SW480 (cell line): ENCODE results near the gene SH3D19.

Experiments
- DNase-seq: peaks from one replicate; pipeline ENCODE4 v3.0.0-alpha.2; 2016; ENCODE audit warnings: low spot score

Gene SH3D19, protein sequence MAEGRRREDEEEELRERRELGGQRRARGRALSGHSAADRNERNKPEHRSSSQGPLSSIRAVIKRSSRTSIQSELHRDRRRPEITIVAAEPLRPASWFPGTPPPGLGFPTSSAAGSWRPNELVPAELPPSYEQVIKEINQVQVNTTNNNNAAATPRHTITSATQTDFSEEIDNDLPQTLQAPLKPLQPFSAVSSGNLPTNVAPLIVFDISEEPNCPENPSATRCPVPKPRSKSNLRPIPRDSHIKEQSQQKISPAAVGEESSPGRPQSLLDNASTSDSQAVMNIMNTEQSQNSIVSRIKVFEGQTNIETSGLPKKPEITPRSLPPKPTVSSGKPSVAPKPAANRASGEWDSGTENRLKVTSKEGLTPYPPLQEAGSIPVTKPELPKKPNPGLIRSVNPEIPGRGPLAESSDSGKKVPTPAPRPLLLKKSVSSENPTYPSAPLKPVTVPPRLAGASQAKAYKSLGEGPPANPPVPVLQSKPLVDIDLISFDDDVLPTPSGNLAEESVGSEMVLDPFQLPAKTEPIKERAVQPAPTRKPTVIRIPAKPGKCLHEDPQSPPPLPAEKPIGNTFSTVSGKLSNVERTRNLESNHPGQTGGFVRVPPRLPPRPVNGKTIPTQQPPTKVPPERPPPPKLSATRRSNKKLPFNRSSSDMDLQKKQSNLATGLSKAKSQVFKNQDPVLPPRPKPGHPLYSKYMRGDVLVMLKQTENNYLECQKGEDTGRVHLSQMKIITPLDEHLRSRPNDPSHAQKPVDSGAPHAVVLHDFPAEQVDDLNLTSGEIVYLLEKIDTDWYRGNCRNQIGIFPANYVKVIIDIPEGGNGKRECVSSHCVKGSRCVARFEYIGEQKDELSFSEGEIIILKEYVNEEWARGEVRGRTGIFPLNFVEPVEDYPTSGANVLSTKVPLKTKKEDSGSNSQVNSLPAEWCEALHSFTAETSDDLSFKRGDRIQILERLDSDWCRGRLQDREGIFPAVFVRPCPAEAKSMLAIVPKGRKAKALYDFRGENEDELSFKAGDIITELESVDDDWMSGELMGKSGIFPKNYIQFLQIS

DNA sequence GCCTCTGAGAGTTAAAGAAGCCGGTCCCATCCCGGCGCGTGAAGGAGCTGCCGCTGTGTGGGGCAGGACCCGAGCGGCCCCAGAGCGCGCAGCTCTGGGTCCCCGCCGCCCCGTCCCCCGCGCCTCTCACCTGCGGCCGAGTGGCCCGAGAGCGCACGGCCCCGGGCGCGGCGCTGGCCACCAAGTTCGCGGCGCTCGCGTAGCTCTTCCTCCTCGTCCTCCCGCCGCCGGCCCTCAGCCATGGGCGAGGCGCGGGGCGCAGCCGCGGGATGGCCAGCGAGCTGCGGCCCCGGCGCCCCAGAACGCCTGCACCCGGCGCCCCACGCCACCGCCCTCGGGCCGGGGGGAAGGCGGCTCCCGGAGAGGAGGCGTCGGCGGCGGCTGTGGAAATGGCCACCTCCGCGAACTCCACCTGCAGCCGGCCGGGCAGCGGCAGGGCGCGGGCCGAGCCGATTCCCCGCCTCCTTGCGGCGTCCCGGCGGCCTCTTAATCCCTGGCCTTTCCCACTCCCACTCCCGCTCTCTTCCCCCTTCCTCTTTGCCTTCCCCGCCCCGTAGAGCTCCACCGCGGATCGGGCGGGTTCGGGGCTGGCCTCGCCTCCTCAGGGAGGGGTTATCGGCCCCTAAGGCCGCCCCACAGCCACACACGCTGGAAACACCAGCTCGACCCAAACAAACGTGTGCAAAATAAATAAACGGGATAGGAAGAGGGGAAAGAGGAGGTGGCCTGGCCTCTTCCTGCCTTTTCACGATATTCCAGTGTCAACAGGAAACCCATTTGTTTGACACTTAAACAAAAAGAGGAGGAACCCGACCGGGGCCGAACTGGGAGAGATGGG lies at the start of gene SH3D19:
Gene SH3D19 (minus strand): TSS at position 495 of the 838 bp plus-strand sequence. CDS start 253 bp downstream, at position 242.
- peak; percentile 74 for DNase-seq

DNA sequence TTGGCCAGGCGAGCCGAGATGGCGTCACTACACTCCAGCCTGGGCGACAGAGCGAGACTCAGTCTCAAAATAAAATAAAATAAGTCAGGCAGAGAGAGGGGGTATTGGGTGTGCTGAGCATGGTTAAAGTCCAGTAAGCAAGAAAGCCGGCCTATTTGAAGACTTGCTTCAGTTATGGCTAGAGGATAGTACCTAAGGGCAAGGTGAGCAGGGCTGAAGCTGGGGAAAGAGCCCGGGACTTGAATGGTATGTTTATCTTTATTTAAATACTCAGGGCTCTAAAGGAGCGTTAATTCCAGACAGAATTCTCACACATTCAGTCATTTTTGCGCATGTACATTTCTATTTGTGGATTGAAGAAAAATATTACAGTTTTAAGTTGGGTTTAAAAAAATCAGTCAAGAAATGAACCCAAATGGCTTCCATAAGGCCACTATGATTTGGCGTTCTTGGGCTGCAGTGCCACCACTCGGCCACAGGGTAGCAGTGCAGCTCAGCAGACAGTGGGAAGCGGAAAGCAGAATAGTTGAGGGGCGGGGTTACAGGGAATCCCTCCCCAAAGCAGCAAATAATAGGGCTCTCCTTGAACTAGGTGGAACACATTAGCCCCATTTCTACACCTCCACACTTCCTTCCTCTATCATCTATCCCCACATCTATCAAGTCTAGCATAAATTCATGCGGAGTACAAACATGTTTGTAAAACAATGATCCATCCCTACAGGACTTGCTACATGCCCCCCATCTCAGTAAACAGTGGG lies 37.2 kb upstream of the SH3D19 start:
- peak; percentile 78 for DNase-seq

DNA sequence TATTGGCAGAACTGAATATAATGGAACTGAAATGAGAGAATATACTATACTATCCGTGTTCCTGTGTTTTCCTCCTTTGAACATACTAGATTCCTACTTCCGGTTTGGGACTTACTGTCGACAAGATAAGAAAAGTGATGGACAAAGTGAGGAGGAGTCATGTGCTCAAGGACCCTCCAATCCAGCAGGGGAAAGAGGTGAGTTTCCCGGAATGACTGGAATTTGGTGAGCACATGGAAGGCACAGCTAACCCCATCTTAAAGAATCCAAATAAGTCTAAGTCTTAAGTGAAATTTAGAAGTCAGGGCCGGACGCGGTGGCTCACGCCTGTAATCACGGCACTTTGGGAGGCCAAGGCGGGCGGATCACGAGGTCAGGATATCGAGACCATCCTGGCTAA lies 36.6 kb upstream of the SH3D19 start:
- no peak for DNase-seq

DNA sequence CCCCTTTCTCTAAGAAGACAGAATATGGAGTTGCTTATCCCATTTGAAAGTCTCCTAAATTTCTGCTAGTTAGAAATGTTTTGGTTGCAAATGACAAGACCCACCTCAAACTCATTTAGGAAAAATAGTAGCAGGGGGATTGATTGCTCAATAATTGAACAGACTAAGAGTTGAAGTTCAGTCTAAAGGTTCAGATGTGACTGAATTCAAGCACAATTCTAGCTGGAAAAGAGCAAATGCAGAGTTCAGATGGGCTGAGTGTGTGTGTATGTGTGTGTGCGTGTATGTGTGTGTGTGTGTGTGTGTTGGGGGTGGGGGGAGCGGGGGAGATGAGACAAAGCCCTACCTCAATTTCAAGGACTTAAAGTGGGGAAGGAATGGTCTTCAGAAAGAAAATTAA lies 35.7 kb upstream of the SH3D19 start:
- DNase-seq, result no peak

DNA sequence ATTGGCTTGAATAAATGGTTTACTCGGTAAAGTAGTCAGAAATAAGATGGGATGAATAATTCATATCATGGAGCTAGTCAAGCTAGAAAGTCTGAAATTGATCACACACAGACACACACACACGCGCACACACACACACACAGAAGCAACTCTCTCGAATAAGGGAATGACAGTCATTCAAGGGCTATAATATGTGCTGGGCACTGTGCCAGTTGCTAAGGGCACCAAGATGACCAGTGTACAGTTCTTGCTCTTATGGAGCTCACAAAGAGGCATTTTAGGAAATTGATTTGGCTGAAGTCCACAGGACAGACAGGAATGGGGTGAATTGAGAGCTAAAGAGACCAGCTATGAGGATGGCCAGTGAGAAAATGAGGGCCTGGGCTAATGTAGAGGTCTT lies 34.2 kb upstream of the SH3D19 start:
- no peak for DNase-seq

DNA sequence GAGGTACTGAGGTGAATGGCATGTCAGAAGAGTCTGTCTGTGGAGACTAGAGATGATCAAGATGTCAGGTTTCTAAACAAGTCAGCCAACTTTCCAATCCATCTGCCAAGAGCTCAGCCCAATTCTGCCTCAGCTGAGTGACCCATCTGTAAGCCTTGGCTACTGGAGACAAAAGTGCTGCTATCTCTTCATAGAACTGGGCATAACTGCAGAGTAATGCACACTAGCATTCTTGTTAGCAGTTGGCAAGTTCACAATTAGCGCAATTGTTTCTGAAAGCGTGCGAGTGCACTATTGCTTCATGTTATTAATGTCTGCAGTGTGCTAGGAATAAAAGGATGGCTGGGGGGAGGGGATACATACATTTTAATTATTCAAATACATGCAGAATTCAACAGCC lies 32.9 kb upstream of the SH3D19 start:
- no peak for DNase-seq

DNA sequence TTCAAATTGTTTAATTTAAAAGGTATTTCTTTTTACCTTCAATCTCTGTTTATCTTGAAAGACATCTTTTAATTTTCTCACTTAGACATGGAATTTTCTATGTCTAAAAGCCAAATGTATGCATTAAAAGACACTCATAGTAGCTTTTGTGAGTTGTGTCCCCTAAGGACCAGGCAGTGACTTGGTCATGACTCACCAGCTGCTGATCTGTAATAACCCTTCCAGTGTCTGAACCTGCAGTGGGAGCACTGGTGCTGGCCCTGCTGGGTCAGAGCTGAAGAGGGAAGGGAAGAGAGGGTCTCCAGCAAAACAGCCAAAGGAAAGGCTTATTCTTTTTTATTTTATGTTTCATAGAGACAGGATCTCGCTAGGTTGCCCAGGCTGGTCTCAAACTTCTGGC lies 31.1 kb upstream of the SH3D19 start:
- DNase-seq, result peak; percentile 22

DNA sequence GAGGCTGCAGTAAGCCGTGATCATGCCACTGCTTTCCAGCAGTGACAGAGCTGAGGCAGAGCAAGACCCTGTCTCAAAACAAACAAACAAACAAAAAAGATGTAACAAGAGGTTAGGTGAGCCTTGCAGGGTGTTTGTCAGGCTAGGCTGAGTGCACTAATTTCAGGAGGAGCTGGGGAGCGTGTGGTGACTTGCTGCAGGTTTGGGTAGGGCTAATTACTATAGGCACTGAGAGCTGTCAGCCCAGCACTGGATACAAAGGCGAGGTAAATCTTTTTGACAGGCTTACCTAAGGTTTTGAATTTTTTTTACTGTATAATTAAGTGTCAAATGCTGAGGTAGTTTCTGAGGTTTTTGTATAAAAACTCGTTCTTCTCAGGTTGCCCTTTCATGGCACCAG lies 29.8 kb upstream of the SH3D19 start:
- DNase-seq, result no peak

DNA sequence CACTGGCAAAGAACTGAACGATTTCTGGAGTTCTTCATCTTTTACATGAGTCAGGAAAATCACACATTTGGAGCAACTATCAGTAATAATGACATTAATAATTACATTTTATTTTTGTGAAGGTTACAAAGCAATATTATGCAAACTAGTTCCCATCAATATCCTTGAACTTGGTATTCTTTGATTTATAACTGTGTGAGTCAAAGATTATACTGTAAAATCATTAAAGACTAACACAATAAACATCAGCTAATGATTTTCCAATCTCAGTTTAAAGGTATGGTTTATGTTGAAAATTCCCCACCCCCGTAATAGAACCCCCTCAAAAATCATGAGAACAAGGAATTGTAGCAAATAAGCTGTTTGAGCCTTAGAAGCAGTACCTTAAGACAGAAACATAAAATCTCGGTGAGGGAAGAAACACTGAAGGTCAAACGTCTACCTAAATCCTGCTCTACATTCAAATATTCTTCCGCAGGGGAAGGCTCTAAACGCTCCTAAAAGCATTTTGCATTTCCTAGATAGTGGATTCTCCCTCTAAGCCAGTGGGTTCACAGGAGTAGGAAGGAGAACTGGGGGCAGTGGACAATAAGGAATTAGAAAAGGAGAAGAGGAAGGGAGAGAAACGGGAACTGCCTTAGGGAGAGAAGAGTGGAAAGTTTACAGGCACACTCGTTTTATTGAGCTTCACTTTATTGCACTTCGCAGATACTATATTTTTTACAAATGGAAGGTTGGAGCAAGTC lies 22.3 kb upstream of the SH3D19 start:
- DNase-seq, result no peak

DNA sequence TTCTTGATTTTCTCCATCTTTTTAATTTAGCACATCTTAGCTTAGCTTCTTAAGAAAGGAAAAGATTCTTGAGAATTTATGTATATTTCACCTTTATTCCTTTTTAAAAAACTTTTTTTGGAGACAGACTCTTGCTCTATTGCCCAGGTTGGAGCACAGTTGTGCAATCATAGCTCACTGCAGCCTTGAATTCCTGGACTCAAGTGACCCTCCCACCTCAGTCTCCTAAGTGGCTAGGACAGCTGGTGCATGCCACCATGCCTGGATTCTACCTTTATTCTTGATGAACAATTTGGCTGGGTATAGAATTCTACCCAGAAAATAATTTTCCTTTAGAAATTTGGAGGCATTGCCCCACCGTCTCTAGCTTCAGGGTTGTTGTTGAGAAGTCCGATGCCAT lies 19.5 kb upstream of the SH3D19 start:
- no peak for DNase-seq

DNA sequence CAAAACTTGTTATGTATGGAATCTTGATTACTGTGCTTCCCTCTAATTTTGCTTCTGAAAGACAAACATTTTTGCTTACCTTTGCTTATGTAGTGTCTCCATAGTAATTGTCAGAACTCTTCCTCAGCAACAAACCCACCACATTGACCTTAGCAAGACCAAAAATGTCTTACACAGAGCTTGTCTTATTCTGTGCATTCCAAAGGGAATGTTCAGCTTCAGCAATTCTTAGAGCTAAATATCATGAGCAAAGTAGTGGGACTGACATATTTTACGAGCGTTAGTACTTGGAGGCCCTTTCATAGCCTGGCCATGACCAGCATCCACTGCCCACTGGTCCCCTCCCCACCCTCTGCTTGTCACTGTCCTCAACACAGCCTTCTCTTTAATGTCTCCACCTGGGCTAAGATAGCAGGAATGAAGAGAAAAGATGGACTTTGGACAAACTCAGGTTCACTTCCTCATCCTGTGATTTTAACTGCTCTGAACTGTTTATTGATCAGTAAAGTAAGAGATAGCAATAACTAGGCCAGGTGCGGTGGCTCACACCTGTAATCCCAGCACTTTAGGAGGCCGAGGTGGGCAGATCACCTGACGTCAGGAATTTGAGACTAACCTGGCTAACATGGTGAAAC lies 15.5 kb upstream of the SH3D19 start:
- no peak for DNase-seq

DNA sequence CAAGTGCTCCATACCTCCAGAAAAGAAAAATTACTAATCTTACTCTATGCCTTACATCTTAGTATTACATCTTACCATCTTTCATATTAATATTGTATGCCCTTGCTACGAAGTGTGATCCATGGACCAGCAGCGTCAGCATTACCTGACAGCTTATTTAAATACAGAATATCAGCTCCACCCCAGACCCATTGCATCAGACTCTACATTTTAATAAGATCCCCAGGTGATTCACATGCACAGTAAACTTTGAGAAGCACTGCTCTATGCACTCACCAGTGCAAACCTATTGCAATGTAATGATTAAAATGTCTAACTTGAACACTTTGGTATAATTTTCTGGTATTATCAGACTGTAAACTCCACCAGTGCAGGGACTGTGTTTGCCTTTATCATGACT lies 14.1 kb upstream of the SH3D19 start:
- no peak for DNase-seq

DNA sequence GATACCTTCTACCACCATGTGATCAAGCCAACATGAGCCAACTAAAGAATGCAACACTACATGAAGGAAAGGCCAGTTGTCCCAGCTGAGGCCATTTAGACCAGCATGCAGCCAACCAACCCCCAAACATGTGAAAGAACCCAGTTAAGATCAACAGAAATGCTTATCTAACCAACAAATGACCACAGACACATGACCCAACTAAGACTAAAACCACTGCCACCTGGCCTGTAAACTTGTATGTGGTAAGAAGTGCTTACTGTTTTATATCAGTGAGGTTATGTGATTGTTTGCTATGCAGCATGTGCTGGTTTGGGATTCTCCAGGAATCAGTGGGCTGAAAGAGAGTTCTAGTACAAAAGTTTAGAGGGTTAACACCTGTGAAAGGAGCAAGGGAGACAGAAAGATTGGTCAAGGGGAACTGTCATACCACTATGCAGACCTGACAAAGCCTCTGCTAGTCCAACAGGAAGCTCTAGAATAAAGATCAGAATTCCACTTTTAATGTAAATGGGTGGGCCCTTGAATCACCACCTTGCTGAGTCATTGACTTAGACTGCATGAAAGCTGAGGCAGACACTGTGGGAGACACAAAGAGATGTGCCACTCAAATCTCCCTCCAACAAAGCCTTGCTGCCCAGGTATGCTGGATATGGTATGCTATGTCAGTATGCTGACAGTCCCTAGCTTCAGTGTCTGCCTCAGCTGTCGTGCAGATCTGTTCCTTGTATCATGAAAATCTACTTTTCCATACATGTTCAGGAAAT lies 6.1 kb upstream of the SH3D19 start:
- DNase-seq, result peak; percentile 78

DNA sequence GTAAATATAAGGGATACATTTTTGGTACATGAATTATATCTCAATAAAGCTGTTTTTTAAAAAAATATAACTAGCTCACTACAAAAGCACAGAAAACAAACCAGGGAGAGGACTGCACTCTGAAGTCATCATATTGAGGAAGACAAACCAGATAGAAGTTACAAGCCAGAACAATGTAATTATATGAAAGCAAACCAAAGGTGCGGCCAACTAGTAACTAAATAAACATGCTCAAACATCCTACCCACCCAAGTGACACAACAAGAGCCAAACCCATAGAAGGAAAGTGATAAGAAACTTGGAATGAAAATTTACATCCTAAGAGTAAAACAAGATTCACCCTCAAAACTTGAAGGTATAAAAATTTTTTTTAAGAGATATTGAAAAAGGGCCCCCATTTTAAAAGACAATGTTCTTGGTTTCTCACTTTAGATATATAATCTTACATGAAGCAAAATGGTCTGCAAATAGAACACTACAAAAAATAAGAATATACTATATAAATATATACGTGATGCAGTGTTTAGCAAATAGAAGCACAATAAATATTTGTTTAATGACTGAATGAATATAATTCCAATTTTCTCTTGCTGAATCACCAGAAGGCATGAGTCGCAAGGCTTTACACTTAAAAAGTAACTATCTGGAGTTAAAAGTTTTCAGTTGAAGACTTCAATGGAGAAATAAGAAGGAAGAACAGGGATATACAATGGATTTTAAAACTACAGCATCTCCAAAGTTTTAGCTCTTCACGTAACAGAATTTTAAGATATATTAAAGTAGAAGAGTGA lies 4.0 kb upstream of the SH3D19 start:
- no peak for DNase-seq

DNA sequence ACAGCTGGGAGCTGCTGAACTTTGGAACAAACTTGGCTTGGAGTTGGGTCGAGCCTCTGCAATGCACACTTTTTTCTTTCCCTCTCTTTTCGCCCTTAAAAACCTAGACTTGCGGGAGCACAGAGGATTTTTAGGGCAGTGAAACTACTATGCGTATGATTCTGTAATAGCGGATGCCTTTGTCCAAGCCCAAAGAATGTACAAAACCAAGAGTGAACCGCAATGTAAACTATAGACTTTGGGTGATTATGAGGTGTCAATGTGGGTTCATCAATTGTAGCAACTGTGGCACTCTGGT lies 493 bp upstream of the SH3D19 start:
- no peak for DNase-seq

DNA sequence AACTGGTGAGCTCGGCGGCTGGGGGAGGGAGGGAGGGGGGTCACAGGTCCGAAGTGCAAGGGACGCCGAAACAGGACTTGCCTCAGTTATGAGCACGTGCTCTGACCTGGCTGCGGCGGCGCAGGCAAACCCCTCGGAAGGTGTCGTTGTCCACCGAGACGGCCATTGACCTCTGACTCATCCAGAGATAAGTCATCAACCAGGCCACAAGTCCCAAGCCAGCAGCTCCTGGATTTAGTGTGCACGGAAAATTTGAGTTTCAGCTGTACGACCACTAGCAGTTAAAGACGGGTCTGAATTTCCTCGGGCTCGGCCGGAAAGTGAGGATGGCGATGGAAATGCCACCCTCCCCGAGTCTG lies 674 bp downstream of the SH3D19 start:
- DNase-seq, result peak; percentile 90

DNA sequence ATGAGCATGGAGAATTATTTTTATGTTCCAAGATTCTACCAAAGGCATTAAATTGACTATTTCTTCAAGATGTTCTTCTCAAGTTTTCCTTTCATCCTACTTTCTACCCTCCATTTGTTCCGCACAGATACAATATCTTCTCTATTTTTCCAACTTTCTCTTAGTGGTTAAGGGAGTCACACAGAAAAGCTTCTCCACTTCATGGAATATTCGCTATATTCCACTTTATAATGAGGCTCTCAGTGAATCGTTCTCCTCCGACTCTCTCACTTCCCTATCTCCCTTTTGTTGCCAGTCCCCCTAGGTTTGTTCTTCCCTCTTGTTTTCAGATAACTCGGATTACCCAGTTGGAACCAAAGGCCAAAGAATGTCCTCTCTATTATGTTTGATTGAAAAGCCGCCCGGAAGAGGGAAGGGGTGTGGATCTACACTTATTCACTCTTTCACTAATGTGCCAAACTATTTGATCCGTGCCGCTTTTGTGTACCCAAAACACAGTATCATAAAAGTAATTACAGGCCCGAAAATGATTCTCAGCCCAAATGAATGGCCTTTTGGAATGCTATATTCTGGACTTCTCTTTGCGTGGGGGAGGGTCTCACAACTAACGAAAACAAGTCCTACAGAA lies 1.2 kb downstream of the SH3D19 start:
- DNase-seq, result peak; percentile 94

DNA sequence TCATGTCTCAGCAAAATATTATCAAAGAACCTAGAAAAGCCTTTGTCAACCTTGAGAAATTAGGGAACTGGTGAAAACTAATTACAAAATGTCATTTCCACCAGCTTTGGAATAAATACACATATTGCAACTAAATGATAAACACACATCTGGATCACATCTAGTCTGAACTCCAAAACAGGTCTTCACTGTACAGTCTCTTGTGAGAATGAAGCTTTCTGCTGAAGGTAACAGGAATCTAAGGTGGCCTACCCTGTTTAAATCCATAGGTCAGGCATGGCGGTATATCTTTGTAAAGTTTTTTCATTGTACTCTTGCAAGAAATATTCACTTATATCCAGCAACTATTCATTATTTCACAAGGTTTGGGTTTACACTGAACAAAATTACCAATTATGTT lies 1.7 kb downstream of the SH3D19 start:
- DNase-seq, result no peak
